ENCODE data around the gene VSIR.

VSIR gene

DNA sequence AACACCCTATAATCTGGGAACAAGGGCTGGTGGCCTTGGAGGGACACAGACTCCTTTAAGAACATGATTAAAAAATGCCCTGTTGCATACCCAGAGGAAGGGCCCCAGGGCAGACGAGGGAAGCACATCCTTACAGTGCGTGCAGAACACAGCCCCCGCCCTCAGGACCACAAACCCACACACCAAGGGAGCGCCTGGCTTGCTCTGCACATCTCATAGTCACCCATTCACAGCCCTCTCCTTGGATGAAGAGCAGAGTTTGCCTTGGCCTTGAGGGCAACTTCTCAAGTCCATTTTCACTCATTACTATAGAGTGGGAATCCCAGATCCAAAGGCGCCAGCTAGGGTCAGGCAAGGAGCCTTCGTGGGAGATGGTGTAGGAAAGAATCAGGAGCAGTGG is 6.3 kb upstream of the VSIR start:
- no peak overlapping the region for H3K27ac ChIP-seq
- POLR2A ChIA-PET (ENCODE audit: low non-redundant PET): no interaction called here
- CTCF ChIA-PET: interaction anchor here (0.7 kb wide), 1 partner anchor 702 kb away, joined by 4 read pairs; no protein-coding TSS in a partner anchor
- no peak for DNase-seq (ENCODE audit: low spot score)
- no peak for TF ChIP-seq CTCF (conservative IDR thresholded peaks at IDR 0.05; ENCODE audit: low read depth)

GRCh38 chr10:71778071-71778825 is 4.9 kb upstream of the VSIR start:
- TF ChIP-seq CTCF (conservative IDR thresholded peaks at IDR 0.05; ENCODE audit: low read depth): no peak
- DNase-seq (ENCODE audit: low spot score): no peak
- POLR2A ChIA-PET (ENCODE audit: low non-redundant PET): no interaction called here
- CTCF ChIA-PET: interaction anchor here (0.6 kb wide), 1 partner anchor 1532 kb away, joined by 3 read pairs; no protein-coding TSS in a partner anchor
- no peak overlapping the region for H3K27ac ChIP-seq

DNA sequence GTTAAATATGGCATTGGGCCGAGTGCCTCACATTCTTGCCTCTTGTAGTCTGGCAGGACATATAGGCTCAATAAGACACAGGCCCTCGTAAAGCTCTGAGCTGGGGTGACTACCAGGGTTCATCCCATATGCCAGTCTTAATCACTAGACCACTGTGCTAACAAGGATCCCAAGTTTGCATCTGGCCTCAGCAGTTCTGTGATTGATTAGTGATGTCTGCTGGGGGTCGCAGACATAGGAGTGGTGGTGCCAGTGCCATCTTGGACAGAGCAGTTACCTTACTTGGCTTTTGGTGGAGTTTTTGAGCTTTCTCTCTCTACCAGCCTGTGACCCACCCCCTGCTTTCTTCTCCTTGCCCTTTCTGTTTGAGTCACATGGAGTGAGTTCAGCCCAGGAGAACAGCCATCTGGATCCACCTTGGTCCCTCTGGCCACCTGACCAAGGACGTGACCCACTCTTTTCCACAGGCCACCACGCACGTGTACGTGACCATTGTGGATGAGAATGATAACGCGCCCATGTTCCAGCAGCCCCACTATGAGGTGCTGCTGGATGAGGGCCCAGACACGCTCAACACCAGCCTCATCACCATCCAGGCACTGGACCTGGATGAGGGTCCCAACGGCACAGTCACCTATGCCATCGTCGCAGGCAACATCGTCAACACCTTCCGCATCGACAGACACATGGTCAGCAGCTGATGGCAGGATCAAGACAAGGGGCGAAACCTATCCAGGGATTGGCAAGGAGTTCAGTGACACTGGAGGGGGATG is 4.1 kb upstream of the VSIR start:
- TF ChIP-seq CTCF (conservative IDR thresholded peaks at IDR 0.05; ENCODE audit: low read depth): no peak
- no peak overlapping the region for H3K27ac ChIP-seq
- ChIA-PET POLR2A (ENCODE audit: low non-redundant PET) (no interaction called here), CTCF (interaction anchor here (0.7 kb wide), 1 partner anchor 80 kb away, joined by 4 read pairs; no protein-coding TSS in a partner anchor)
- no peak for DNase-seq (ENCODE audit: low spot score)

DNA sequence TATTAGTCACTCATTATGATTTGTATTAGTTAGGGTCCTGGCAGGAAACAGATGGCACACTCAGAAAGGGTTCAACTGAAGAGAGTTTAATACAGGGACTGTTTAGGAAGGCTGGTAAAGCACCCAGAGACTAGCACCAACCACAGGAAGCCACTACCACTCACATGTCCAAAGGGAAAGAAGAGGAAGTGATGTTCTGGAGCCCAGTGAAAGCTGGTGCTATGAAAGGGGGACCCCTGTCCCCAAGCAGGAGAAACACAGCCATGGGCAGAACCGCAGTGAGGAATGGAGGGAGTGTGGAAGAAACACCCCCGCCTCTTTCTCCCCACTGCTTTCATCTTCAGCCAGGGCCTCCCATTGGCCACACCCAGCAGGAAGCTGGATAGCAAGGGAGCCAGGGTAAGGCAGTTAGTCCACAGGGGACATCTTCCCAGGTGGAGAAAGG is 3.2 kb upstream of the VSIR start:
- POLR2A ChIA-PET (ENCODE audit: low non-redundant PET): no interaction called here
- CTCF ChIA-PET: no interaction called here

DNA sequence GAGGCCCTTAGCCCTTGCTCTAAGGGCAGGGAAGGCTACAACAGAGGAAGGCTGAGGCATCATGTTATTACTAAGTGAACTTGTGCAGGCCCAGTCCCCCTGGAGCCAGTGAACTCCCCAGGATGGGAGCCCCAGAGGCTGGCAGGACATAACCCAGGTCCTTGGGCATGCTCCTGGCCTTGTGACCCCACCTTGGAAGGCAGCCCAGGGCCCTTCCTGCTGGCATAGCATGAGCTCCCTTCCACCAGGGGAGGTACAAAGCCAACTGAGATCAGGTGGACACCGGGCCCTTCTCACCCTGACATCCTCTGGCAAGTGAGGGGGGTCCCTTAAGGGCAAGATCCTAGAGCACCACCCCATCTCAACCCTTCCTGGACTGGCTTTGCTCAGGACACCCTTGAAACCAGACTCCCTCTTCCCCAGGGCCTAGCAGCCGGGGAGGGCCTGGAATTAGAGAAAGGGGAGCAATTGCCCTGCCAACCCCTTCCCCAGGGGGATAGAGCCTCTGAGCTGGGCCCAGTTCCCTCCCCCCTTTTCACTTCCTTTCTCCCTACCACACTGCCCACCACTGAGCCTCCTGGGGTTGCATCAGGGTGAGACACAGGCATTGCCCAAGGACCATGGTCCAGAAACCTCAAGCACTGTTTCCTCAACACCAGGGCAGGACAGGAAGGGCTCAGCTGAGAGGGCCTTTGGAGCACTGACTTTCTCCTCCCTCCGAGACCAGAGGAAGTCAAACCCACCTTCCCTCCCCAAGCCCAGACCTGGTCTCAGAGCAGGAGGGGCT is 1.8 kb upstream of the VSIR start:
- TF ChIP-seq CTCF (conservative IDR thresholded peaks at IDR 0.05; ENCODE audit: low read depth): no peak
- POLR2A ChIA-PET (ENCODE audit: low non-redundant PET): interaction anchor here (2.1 kb wide), 1 partner anchor 62 kb away, joined by 9 read pairs; no protein-coding TSS in a partner anchor
- H3K27ac ChIP-seq: peak overlapping the region; percentile 82
- CTCF ChIA-PET: interaction anchor here (1.0 to 1.3 kb wide), 3 partner anchors 16 to 92 kb away, joined by 3 to 4 read pairs (median 3); no protein-coding TSS in a partner anchor
- DNase-seq (ENCODE audit: low spot score): no peak

More for the DNA sequence above, 3.2 kb upstream of the VSIR start:
- TF ChIP-seq CTCF (conservative IDR thresholded peaks at IDR 0.05; ENCODE audit: low read depth): no peak
- no peak overlapping the region for H3K27ac ChIP-seq
- DNase-seq (ENCODE audit: low spot score): no peak

- no peak for TF ChIP-seq CTCF (conservative IDR thresholded peaks at IDR 0.05; ENCODE audit: low read depth)
- ChIA-PET POLR2A (ENCODE audit: low non-redundant PET) (interaction anchor here (0.6 to 2.1 kb wide), 4 partner anchors 8 to 467 kb away, joined by 3 to 9 read pairs (median 6); no protein-coding TSS in a partner anchor), CTCF (interaction anchor here (0.6 to 2.6 kb wide), 18 partner anchors 8 to 202 kb away, joined by 3 to 20 read pairs (median 6); no protein-coding TSS in a partner anchor)
- no peak for DNase-seq (ENCODE audit: low spot score)
- H3K27ac ChIP-seq: peak overlapping the region; percentile 82
Observed at GRCh38 chr10:71772832-71773220, 494 bp downstream of the VSIR start.

Data from RWPE1 (cell line).